Heart right ventricle (tissue), 16 donors: Measurements from ENCODE around the gene KRT28. TPM values are rescaled to one million over a fixed set of nuclear protein-coding genes. Genes with fewer than 3 reads are reported as not detected.

Experiments
- ATAC-seq, 8 donors: fragments of 200-7000 bp; cut with Tn5 transposase; one replicate each; pipeline ENCODE4 v1.9.1; 2020; ENCODE audit warnings: mild to moderate bottlenecking in 8 of 8, moderate library complexity in 8 of 8, moderate number of reproducible peaks in 1 of 8
- DNase-seq, 2 donors: peaks; one replicate each; pipeline ENCODE4 v3.0.0-alpha.2; 2020
- H3K27ac ChIP-seq, 10 donors: fragments of 200-600 bp; sonication (generic) in 2 of 10; one replicate each; pipeline versions ENCODE4 v1.5.0 to v1.8.0; 2020 to 2022; ENCODE audit warnings: mild to moderate bottlenecking in 3 of 10
- H3K27me3 ChIP-seq, 7 donors: fragments of 200-600 bp; one replicate each; pipeline ENCODE4 v1.8.0; 2021 to 2022; ENCODE audit warnings: mild to moderate bottlenecking in 2 of 7
- H3K36me3 ChIP-seq, 9 donors: fragments of 200-600 bp; sonication (generic) in 1 of 9; one replicate each; pipeline versions ENCODE4 v1.5.0 to v1.8.0; 2020 to 2022; ENCODE audit warnings: mild to moderate bottlenecking in 2 of 9
- H3K4me1 ChIP-seq, 9 donors: fragments of 200-600 bp; sonication (generic) in 1 of 9; one replicate each; pipeline versions ENCODE4 v1.5.0 to v1.8.0; 2020 to 2022; ENCODE audit warnings: mild to moderate bottlenecking in 4 of 9
- H3K4me3 ChIP-seq, 10 donors: fragments of 200-600 bp; sonication (generic) in 2 of 10; one replicate each; pipeline versions ENCODE4 v1.5.0 to v1.8.0; 2020 to 2022; ENCODE audit warnings: mild to moderate bottlenecking in 7 of 10, moderate library complexity in 2 of 10
- H3K9me3 ChIP-seq, 11 donors: fragments of 200-600 bp in 10 of 11; sonication (generic) in 2 of 11; one replicate each; pipeline versions ENCODE4 v1.5.0 to v1.8.0; 2013 to 2022; ENCODE audit warnings: mild to moderate bottlenecking in 2 of 11, control low read depth in 1 of 11, moderate library complexity in 1 of 11
- WGBS, 2 donors: extraction: QIAGEN DNeasy Blood & Tissue Kit; methylation state at CpG; one replicate each; pipeline ENCODE4 v1.1.7; 2013; ENCODE audit warnings: inconsistent platforms in 1 of 2; 5-methylcytosine and 5-hydroxymethylcytosine counted together
- intact Hi-C, 10 donors: fragments of 100-400 bp; cut with DNase I; formaldehyde crosslinking; loops; one replicate each; pipeline versions ENCODE4 v1.11.1 to v1.14.2; 2022
- long read RNA-seq, 3 donors: library from polyadenylated mRNA; unstranded; transcript quantifications; one replicate each; pipeline ENCODE4 v2.0.0, GENCODE V29; 2020 to 2021
- polyA plus RNA-seq, 2 donors: library from polyadenylated mRNA; stranded (reverse); fragments of 200-250 nt; gene quantifications; one replicate each; pipeline ENCODE4 v1.2.3, GENCODE V29; 2013
- total RNA-seq, 10 donors: library from RNA; stranded (reverse); fragmentation: NEBNext Ultra II Directional in 3 of 10; extraction: Animal tissue kit (Norgen Biotek cat#: 25700) in 3 of 10; gene quantifications; one replicate each; pipeline versions ENCODE4 v1.2.1 to v1.2.4, GENCODE V29; 2021 to 2023
- TF ChIP-seq, protein P1 (sequence below), 9 donors: fragments of 200-600 bp; sonication (generic) in 2 of 9; IDR thresholded peaks; one replicate each; pipeline versions ENCODE4 v1.5.0 to v1.8.0; 2021 to 2022; ENCODE audit warnings: antibody characterized with exemption in 9 of 9, mild to moderate bottlenecking in 5 of 9, moderate library complexity in 1 of 9
- donor health status: Arrhythmogenic right ventricular cardiomyopathy.
- donor health status: ischemic (EF 13 %, LVEDD 7.1; RV severe dilation, severe dysfunction).
- donor health status: healthy with polysubstance abuse.
- donor health status: DM: no; HTN: yes; CAD: no.
- donor health status: DM: no; HTN: no; CAD: no.
- donor health status: ischemic (EF 25% LVEDD 6.9; RV normal size, moderate dysfunction).
- donor health status: ischemic (EF 25% LVEDD 5.7; RV mildly dilated, moderate dysfunction).
- donor health status: healthy.
- donor health status: DM: yes; HTN: yes; CAD: no.
- donor health status: Ischemic cardiomyopathy.
- donor health status: ischemic (EF 35%, LVEDD 5.7; RV mildly dilated, moderate dysfunction).
- donor health status: nonischemic (EF 11% LVEDD 7.7; RV severe dilation, severe dysfunction).
- donor health status: DM: yes; HTN: yes; CAD: no.
- donor health status: PGD.
- donor health status: ischemic (EF 29% LVEDD 5.4; RV normal size, mild dysfunction).
- donor health status: nonischemic (EF 23%, LVEDD 6.1; RV moderate dilation, normal function).

The KRT28 gene, protein sequence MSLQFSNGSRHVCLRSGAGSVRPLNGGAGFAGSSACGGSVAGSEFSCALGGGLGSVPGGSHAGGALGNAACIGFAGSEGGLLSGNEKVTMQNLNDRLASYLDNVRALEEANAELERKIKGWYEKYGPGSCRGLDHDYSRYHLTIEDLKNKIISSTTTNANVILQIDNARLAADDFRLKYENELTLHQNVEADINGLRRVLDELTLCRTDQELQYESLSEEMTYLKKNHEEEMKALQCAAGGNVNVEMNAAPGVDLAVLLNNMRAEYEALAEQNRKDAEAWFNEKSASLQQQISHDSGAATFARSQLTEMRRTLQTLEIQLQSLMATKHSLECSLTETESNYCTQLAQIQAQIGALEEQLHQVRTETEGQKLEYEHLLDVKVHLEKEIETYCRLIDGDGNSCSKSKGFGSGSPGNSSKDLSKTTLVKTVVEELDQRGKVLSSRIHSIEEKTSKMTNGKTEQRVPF
- not detected for total RNA-seq
- polyA plus RNA-seq, result not detected
- long read RNA-seq, donor 1, result 0 reads
- long read RNA-seq, donor 2, result 0 reads
- long read RNA-seq, donor 3, result 0 reads

DNA sequence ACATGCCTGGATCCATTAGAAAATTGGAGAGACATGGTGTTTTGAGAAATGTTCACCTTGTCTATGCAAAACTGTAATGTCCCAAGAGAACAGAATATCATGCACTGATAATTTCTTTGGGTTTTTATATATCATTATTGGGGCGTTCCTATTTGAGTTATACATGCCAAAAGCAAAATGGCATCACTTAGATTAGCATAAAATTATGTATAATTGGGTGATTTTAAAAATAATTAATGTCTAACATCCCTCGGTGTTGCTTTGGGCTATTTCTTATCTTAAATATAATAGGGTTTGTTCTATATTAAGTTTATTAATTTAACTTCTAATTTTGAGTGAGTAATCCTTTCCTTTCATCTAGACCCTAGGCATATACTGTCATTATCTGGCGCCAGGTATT, at the start of gene KRT28:
Gene KRT28, minus strand, starts transcription at position 101 of the 400 bp plus-strand sequence. Its CDS starts 66 bp downstream, at position 35.
- peaks cover 0 to 76% (median 48%) of the 10 kb centered on the region in 7 donors for H3K27me3 ChIP-seq
- peaks cover 0 to 6% (median 0%) of the 10 kb centered on the region in 9 donors for H3K4me1 ChIP-seq
- H3K9me3 ChIP-seq, result no peaks in the 10 kb centered on the region
- TF ChIP-seq, protein P1, sequence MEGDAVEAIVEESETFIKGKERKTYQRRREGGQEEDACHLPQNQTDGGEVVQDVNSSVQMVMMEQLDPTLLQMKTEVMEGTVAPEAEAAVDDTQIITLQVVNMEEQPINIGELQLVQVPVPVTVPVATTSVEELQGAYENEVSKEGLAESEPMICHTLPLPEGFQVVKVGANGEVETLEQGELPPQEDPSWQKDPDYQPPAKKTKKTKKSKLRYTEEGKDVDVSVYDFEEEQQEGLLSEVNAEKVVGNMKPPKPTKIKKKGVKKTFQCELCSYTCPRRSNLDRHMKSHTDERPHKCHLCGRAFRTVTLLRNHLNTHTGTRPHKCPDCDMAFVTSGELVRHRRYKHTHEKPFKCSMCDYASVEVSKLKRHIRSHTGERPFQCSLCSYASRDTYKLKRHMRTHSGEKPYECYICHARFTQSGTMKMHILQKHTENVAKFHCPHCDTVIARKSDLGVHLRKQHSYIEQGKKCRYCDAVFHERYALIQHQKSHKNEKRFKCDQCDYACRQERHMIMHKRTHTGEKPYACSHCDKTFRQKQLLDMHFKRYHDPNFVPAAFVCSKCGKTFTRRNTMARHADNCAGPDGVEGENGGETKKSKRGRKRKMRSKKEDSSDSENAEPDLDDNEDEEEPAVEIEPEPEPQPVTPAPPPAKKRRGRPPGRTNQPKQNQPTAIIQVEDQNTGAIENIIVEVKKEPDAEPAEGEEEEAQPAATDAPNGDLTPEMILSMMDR (IDR thresholded peaks at IDR 0.05), result no peak
- DNase-seq (no peak), ATAC-seq (no peak)
- H3K27ac ChIP-seq, result no peak within 1 kb of the TSS
- H3K36me3 ChIP-seq, result no peaks in the 10 kb centered on the region
- intact Hi-C loops, result loop anchor here in 9 of 10 donors (5.0 to 10.0 kb wide), 11 partner anchors 57 to 865 kb away; no protein-coding TSS in a partner anchor
- WGBS, 2 donors, result 71 to 74% methylated on average over 3 of the region's 3 CpGs
- no peak within 1 kb of the TSS for H3K4me3 ChIP-seq

DNA sequence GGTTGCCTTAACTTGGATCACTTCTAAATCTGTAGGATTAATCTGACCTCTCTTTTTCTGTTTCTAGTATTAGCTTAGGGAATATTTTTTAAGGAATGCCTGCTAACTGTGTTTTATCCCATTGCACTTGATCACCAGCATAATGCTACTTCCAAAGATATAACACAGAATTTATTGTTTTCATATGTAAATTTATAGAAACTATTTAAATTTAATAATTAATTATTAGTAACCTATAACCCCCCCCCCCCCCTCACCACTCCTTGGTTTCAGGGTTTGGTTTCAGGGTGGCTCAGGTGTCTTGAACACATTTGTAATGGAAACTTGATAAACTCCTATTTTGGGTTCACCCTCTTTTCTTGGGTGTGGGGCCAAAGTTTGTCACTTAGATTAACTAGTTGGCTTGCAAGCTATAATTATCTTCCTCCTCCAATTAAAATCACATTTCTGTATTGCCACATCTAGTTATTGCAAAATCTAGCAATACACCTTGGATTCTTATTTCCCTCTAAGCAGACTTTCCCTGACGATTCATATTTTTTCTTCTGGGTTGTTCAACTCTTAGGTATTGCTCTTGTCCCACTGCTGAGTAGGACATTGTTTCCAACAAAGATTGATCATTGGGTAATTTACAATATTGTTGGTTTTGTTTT, 49.0 kb upstream of the KRT28 start:
- H3K27me3 ChIP-seq, result peaks cover 0 to 21% (median 7%) of the 10 kb centered on the region in 7 donors
- ATAC-seq, result no peak
- H3K36me3 ChIP-seq, result no peaks in the 10 kb centered on the region
- intact Hi-C loops, result no loop called here
- no peak for DNase-seq
- peaks cover 0 to under 1% (median 0%) of the 10 kb centered on the region in 9 donors for H3K4me1 ChIP-seq
- no peaks in the 10 kb centered on the region for H3K9me3 ChIP-seq
- no peak overlapping the region for H3K4me3 ChIP-seq
- no peak overlapping the region for H3K27ac ChIP-seq
- 89 to 90% methylated on average over 1 of the region's 1 CpG for WGBS, 2 donors
- TF ChIP-seq, protein P1 (IDR thresholded peaks at IDR 0.05), result no peak

DNA sequence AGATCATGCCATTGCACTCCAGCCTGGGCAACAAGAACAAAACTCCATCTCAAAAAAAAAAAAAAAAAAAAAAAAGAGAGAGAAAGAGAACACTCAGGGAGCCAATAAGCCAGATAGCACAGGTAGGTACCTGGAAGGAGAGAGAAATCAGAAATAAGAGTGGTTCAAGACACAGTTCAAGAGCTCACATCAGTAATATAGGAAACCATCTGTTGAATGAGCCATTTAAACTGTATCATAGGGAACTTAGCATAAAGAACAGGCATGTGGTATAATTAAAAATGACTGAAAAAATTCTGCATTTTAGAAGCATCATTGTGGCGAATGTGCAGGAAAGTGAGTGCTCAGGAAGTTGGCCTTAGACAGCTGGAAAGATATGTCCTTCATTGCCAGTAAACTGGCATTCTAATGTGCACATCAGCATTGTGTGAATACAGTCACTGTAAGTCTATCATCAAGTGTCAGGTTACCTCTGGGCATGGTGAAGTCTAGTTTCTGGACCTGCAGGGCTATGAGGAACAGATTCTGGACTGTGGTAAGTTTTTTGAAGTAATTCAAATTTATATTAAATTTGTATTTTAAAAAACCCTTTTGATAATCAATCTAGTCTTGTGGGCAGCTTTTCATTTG, 46.9 kb upstream of the KRT28 start:
- TF ChIP-seq, protein P1 (IDR thresholded peaks at IDR 0.05), result no peak

DNA sequence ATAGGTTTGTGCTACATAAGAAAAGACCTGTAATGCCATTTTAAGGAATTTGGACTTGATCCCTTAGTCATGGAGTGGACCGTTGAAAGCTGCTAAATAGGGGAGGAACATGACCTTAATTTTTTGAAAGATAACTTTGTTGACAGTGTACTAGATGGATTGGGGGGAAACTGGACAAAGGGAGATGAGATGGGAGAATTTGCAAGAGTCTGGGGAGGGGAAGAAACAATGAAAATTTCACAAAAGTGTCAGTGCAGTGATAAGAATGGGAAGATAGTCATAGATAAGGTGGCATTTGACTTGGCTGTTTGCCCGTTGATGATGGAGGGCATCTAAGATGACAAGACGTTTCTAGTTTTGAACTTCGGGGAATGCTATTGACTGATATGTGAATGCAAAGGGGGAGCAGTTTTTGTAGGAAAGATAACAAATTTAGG, 44.9 kb upstream of the KRT28 start:
- no peak overlapping the region for H3K4me3 ChIP-seq
- intact Hi-C loops, result no loop called here

More for the DNA sequence above, 46.9 kb upstream of the KRT28 start:
- H3K4me3 ChIP-seq, result no peak overlapping the region
- H3K9me3 ChIP-seq, result no peaks in the 10 kb centered on the region
- intact Hi-C loops, result no loop called here
- DNase-seq, result no peak
- H3K27me3 ChIP-seq, result peaks cover 0 to 21% (median 7%) of the 10 kb centered on the region in 7 donors
- no peaks in the 10 kb centered on the region for H3K4me1 ChIP-seq
- 81 to 86% methylated on average over 1 of the region's 1 CpG for WGBS, 2 donors
- no peaks in the 10 kb centered on the region for H3K36me3 ChIP-seq
- no peak overlapping the region for H3K27ac ChIP-seq
- ATAC-seq, result no peak

More for the DNA sequence above, 44.9 kb upstream of the KRT28 start:
- H3K27ac ChIP-seq, result no peak overlapping the region
- H3K36me3 ChIP-seq, result no peaks in the 10 kb centered on the region
- 50 to 67% methylated on average over 4 of the region's 4 CpGs for WGBS, 2 donors
- H3K27me3 ChIP-seq, result peaks cover 0 to 11% (median 4%) of the 10 kb centered on the region in 7 donors
- H3K4me1 ChIP-seq, result no peaks in the 10 kb centered on the region
- H3K9me3 ChIP-seq, result no peaks in the 10 kb centered on the region
- DNase-seq (no peak), ATAC-seq (no peak)
- TF ChIP-seq, protein P1 (IDR thresholded peaks at IDR 0.05), result no peak
